GM19239 (cell line): Measurements from ENCODE around the gene TTC31.
A peak's percentile ranks its signal among the peaks of the same experiment; 100 is the strongest.
"Not testable (repeated sequence)": the region's sequence is repeated elsewhere in the genome, so short reads cannot be mapped to it uniquely, and the experiment has no call there.

ENCODE experiments used
- DNase-seq: peaks from one replicate; pipeline ENCODE4 v3.0.0; 2011; ENCODE audit warnings: low spot score; ENCODE audit not compliant: insufficient read length
- FAIRE-seq: peaks from 2 replicates; lab custom pipeline; 2011; peaks lifted over from hg19 to GRCh38; lab: Jason Lieb, UNC

The TTC31 gene

DNA sequence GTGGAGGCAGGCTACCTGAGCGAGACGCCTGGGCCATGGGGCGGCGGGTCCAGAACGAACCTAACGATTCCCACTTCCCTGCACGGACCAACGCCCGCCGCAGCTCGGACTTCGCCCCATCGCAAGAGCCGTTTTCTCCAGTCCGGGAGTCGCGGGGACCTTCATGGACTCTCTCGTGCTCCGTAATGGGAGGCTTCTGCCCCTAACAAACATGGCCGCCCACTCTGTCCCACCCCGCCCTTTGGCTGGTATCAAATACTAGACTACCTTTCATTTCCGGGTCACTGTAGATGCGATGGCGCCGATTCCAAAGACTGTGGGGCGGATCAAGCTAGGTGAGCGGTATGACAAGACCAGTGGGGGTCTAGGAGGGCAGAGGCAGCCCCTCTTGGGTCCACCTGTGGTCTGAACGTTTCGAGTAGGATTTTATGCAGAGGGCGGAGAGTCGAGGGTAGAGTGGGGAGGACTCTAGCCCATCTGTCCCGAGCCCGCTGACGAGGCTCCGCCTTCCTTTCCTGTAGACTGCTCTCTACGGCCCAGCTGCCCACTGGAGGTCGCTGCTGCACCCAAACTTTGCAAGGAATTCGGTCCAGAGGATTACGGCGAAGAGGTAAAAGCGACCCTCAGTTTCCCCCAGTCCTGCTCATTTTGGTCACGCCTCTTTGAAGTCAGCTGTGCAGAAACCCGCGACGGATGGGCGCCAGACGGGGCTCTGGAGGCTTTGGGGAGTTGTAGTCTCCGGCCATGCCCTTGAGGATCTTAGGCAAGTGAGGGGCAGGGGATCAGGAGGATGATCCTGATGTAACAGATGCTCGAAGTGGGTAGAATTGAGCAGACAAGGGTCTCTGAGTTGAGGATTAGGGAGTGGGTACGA lies at the start of gene TTC31, which contains the start of gene CCDC142:
Gene TTC31, plus strand, starts transcription at position 281 of the 874 bp plus-strand sequence. Its CDS starts 15 bp downstream, at position 296.
Gene CCDC142, minus strand, starts transcription at position 198 of the 874 bp plus-strand sequence. Its CDS starts 161 bp downstream, at position 37.
- peak; percentile 97 for FAIRE-seq
- peak; percentile 87 for DNase-seq

DNA sequence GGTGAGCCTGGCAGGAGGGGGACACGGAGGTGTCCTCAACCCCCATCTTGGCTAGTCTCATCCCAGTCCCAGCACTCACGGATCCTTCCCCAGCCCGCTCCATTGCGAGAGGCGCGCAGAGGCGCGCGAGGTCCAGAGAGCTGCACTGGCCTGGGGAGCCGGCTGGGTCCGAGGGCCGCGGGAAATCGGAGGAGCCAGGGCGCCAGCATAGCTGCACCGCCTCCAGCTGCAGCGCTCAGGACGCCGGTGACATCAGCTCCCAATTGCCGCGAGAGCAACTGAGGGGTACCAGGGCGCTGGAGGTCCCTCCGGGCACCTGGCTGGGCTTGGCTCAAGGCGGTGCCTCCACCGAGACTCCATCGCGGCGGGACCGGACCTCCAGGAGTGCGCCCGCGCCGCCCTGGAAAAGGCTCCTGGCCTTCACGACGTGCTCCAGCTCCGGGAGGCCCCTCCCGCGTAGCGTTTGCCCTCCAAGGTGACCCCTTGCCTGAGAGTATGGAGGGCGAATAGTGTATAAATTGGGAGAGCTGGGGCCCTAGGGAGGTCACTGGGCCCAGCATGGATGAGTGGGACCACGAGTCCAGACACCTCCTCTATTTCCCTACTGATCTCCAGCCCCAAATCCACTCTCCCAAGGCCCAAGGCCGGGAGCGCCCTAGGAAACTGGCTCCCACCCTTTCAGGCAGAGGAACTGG lies 46.6 kb upstream of the TTC31 start:
- DNase-seq (no peak), FAIRE-seq (no peak)

DNA sequence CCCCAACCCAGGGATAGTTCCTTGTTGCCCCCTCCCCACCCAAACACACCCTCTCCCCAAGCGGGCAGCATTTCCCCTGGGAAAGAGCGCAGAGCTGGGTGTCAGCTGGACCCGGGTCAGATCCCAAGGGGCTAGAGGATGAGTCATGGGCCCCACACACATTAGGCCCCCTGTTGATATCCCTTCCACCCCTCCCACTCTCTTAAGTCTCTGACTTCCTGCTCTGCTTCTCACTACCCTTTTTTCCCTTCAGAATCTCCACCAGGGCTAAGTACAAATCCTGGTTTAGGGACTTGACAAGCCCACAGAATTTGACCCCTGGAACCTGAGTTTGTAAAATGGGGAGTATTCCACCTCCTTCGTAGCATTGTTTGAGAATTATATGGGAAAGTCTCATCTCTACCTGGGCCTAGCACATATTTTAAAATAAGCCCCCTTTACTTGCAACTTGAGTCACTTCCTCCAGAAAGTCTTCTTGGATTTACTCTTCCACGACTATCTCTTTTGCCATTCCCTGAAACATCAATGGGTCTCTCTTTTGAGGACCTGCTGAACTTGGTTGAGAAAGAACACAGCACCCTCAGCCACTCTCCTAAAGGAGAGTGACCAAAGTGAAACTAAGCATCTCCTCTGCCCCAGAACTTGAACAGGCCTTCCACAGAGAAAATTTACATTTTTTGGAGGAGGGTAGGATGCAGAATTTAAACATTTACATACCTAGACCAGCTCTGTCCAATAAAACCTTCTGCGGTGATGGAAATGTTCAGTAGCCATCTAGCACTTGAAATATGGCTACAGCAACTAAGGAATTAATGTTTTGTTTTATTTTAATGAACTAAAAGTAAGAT lies 45.8 kb upstream of the TTC31 start:
- peak; percentile 52 for FAIRE-seq
- DNase-seq = no peak

DNA sequence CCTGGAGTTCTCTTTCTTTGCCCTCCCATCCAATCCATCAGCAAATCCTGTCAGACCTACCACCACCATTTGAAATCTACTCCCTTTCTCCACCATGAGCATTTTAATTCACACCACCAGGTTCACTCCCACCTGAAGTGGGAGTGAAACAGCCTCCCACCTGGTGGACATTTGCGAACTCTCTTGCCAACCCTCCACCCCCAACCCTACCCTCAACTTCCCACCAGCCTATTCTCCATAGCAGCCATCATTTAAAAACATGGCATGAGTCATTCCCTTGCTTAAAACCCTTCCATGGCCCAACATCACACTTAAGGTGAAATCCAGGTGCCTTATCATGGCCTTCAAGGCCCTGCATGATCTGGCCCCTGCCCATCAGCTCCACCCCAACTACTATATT lies 44.6 kb upstream of the TTC31 start:
- FAIRE-seq (no peak), DNase-seq (no peak)

DNA sequence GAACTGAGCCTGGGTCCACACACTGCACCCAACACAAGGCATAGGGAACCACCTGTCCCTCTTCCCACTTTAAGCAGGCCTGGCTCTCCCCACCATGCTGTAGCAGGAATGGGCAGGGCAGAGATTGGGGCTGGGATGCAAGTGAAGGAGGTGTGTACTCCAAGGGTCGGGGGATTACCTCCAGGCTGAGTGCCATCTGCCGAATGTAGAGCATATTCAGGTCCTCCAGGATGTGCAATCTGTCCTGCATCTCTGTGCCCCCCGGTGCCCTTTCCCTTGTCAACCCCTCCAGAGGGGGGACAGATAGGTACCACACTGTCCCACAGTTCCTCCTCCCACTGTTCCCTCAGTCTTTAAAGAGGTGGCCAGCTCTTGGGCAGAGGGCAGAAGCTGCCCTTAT lies 43.5 kb upstream of the TTC31 start:
- no peak for FAIRE-seq
- DNase-seq = no peak

DNA sequence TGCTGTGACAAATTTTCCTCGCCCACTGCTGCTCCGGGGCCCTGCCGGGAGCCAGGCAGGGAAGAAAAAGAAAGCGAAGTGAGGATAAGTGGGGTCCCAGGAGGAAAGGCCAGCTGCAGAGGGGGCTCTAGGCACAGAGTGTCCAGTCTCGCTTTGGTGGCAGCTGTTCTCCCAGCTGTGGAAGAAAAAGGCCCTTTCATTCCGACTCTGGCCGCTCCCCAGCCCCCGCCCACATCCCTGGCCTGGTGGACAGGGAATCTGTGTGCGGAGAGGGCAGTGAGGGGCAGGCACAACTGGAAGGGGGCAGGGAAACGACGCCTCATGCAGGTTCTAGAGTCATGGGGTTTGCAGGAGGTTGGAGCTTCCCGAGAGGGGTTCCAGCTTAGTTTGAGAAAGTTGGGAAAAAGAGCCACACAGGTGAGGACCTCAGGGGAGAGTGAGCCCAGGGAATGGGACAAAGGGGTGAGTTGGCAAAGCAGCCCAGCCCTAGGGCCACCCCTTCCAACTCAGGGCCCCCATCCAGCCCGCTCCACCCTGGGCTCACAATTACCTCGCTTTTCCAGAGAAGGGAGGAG lies 43.0 kb upstream of the TTC31 start:
- no peak for DNase-seq
- no peak for FAIRE-seq

DNA sequence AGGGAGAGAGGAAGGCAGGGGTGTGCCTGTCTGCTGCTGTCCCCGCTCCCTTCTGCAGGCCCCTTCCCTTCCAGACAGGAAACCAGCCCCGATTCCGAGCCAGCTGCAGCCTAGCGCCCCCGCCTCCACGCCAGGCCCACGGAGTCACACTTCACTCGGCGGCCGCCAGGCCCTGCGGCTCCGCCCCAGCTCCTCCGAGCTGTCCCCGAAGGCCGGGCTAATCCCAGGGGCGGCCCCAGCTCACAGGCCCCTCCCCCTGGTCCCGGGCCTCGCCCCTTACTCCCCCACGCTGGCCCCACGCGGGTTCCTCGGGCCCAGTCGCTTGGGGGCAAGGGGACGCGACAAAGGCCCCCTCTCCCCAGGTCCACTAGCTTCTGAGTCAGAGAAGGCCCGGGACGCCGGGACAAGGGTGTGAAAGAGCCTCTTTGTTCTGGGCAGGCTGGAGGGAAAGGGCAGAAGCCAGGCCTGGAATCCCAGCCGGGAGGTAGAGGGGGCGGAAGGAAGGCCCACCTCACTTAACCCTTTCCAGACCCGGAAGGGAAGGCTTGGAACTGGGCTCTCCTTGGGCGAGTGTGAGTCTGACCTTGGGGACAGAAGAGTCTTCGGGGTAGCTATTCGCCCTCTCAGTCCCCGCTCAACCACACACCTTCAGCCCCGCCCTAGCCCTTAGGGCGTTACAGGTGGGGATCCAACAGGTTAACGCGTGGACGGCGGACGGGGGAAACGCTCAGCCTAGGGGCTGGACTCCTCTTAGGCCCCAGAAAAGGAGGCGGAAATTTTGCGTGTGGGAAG lies 42.3 kb upstream of the TTC31 start:
- DNase-seq (peak; percentile 98), FAIRE-seq (peak; percentile 91)

DNA sequence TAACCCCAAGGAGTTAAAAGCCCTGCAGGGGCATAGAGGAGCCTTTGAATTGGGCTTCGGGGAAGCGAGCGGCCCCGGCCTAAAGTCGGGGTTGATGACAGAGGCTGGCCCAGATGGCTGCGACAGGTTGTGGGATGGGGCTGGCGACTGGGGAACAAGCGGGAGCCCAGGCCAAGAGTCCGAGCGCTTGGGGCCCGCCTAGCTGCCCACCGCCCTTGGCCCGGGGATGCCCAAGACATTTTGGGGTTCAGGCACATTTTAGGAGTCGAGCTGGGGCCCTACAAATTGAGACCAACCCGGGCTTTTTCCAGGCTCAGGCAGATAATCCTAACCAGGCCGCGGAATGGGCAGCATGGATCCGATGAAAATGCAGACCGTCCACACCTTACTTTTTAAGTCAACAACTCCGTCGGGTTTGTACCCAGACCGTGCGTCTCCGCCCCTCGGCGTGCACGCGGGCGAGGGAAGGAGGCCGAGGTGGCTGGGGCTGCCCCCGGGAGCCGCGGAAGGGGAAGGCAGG lies 41.7 kb upstream of the TTC31 start:
- DNase-seq (no peak), FAIRE-seq (no peak)

DNA sequence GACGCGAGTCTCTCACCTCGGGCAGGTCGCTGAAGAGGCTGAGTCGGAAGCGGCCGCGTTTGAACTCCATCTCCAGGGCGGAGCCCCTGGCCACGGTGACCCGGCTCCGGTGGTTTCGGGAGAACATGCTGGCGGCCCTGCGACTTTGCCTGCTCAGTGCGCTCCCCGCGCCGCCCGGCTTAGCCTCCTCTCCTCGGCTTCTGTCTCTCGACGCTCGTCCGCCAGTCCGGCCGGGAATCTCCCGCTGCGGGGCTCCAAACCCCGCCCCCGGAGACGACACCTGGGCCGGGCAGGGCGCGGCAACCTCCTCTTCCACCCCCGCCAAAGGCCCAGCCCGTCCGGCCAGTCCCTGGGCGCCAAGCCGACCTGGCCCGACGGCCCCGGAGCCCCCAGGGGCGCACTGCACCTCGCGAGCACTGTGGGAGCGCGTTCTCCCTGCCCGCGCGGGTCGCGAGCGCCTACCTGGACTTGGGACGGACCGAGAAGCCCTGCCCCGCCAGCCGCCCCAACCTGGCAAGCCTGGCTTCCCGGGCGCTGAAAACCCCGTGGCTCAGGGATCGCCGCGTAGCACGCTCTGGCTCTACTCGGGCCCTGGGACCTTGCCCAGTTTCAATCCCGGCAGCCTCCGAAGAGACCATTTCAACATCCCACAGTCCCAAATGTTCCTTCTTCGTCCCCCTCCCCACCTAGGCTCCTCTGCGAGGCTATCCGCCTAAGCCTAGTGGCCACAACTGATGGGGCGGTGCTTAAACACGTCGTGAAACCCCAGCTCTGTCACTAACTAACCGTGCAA lies 41.0 kb upstream of the TTC31 start, which contains the start of gene RTKN:
Gene RTKN, minus strand, starts transcription at position 248 of the 793 bp plus-strand sequence. Its CDS starts 121 bp downstream, at position 127.
- FAIRE-seq (peak; percentile 84), DNase-seq (peak; percentile 43)

DNA sequence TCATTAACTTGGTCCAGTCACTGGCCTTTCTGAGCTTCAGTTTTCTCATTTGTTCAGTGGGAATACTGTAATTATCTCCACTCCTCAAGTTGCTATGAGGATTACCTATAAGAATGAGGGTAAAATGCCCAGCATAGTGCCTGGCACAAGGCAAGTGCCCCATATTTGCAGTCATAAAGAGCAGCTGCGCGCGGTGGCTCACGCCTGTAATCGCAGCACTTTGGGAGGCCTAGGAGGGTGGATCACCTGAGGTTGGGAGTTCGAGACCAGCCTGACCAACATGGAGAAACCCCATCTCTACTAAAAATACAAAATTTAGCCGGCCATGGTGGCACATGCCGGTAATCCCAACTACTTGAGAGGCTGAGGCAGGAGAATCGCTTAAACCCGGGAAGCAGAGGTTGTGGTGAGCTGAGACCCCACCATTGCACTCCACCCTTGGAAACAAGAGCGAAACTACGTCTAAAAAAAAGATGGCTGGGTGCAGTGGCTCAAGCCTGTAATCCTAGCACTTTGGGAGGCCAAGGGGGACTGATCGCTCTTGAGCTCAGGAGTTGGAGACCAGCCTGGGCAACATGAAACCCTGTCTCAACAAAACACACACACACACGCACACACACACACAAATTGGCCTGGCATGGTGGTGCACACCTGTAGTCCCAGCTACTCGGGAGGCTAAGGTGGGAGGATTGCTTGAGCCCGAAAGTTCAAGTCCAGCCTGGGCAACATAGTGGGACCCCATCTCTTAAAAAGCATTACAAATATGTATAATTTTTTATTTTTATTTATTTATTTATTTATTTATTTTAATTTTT lies 40.2 kb upstream of the TTC31 start:
- FAIRE-seq, DNase-seq: not testable (repeated sequence)

DNA sequence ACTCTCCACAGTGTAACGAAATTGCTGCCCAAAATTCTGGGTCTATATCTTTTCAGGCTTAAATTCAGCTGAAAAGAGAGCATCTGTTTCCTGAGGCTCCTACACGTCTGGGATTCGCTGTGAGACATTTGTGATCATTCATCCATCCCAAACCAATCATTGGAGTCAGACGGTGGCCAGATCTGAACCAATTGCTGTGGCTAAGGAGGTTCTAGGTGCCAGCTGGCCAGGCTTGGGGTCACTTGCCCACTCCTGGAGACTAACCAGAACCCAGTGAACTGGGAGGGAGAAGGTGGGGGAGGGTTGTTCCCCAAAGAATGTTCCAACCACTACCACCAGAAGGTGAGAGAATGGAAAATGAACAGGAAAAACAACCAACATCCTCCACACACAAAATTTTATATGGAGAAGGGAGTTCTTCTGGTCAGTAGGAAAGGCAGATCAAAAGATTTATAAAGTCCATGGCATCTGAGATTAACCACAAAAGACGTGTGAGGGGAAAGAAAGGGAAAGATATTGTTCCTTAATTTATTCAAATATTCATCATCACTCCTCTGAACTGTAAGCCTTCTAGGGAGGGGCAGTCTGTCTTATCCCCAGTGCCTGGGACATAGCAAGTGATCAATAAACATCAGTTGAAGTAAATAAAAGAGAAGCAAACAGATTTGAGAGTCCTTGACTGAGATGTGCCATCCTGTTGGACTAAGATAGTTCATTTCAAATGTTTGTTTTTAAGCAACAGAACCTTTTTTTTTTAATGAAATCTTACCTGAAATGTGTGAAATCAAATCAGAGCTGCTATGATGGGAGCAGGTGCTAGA lies 38.2 kb upstream of the TTC31 start:
- DNase-seq = no peak
- FAIRE-seq = no peak

DNA sequence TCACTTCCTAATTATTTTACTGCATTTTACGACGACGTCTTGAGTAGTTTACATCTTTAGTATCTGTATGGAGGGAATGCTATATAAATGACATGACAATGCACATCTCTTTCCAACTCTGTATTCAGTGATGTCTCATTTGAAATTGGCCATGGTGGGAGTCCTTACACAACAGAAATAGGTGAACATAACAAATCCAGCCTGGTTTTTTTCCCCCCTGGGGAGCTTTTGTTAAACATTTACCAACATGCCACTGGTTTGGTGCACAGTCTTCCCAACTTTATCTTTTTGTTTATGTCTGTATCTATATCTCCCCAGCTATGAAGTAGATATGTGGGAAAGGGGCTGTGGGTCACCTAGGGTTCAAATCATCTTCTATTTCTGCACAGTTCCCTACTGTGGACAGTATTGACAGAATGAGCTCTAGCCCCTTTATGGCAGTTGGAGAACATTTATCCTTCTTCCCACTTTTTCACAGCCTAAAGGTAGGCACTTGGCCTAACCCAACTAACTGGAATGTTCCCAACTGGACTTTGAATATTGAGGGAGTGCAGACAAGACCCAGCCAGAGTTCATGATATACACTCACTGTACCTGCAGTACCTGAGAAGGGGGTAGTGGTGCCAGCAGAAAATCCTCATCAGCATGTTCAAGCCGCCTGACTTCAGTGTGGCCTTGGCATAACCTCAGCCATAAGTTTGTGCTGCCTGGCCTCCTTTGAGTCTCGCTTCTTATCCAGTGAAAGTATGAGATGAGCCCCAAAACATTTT lies 35.5 kb upstream of the TTC31 start:
- DNase-seq (no peak), FAIRE-seq (no peak)

DNA sequence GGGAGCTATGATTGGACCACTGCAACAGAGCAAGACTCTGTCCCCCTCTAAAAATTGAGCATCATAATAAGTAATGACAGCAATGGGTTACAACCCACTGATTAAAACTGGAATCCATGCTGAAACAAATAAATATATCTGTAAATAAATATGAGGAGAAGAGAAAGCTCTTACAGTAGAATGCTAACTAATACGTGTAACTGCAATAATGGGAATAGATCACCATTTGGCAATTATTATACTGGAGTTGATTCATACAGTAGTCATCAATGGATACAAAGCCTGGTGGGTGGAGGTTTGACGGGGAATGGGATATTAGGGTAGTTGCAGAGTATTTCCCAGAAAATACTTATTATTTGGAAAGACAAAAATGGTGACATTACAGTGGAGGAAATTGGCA lies 34.1 kb upstream of the TTC31 start:
- FAIRE-seq (no peak), DNase-seq (no peak)

DNA sequence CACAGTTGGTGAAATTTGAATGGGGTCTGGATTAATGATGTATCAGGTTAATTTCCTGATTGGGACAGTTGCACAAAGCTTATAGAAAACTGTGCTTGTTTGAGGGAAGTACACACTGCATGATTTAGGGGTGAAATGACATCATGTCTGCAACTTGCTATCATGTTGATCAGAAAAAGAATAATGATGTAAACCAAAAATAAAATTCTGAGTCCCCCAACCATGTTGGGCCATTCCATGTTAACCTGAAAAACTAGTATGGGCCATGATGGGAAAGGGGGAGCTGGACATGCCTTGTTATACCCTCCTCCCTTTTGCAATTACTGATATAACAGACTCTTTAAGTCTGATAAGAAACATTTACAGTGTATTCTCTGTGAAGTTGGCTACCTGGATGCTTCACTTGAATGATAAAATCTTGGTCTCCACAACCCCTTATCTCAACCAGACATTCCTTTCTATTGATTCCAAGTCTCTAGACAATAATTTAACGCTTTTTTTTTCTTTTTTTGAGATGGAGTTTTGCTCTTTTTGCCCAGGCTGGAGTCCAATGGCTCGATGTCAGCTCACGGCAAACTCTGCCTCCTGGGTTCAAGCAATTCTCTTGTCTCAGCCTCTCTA lies 32.2 kb upstream of the TTC31 start:
- FAIRE-seq = no peak
- DNase-seq = no peak
